ENCODE measurements around the gene MBD4.
"Not testable (repeated sequence)": the region's sequence is repeated elsewhere in the genome, so short reads cannot be mapped to it uniquely, and the experiment has no call there.

MBD4 gene

GRCh38 chr3:129439817-129440617, at the start of gene MBD4, which contains the start of gene IFT122:
TSS of gene MBD4 (minus strand) at chr3:129439948. CDS start at chr3:129439833, 115 bp downstream.
TSS of gene IFT122 (plus strand) at chr3:129440224. CDS start at chr3:129440331, 107 bp downstream.
- DNase-seq: peak; percentile 99

GRCh38 chr3:129489258-129489657, 49.5 kb upstream of the MBD4 start:
- not testable (repeated sequence) for DNase-seq

- not testable (repeated sequence) for DNase-seq
Measured at GRCh38 chr3:129487868-129488335, 48.2 kb upstream of the MBD4 start.

GRCh38 chr3:129487183-129487867, 47.6 kb upstream of the MBD4 start:
- no peak for DNase-seq

- no peak for DNase-seq
Measured at GRCh38 chr3:129486664-129487035, 46.9 kb upstream of the MBD4 start.

DNA sequence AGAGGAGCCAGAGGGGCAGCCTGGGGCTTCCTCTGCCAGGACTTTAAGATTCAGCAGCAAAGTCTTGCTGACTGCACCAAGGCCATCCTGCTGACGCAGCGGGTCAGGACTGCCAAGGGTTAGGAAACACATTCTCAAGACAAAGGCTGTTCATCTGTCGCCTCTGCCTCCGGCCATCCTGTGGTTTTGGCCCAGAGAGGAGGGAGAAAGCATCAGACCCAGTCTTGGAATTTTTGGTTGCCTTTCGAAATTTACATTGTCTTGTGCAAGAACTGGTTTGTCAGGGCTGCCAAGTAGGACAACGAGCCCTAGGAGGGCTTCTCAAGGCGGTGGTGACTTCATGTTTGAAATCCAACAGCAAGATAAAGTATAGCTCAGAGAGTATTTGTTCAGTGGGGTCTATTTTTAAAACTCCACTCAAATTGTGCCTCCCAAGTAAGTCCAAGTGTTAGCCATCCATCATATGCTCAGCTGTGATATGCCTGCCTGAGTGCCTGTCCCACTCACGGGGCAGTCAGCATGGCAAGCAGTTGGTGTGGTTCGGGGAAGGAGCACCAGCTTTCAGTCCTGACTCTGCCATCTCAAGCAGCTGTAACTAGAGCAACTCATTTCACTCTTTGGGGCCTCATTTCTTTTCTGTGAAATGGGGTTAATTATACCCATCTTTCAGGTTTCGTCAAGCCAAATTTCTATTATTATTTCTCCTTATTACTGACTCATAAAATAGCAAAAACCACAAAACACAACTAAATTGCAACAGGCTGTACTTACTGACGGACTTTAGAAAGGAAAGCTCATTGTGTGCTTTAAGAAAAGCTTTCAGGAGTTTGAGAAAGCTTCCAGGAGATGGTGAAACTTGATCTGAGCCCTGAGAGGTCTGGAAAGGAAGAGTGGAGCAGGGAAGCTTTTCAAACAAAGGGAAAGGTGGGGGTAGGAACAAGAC, 46.2 kb upstream of the MBD4 start:
- no peak for DNase-seq

- DNase-seq: not testable (repeated sequence)
Measured at GRCh38 chr3:129485146-129485545, 45.4 kb upstream of the MBD4 start.

GRCh38 chr3:129483870-129484269, 44.1 kb upstream of the MBD4 start:
- DNase-seq: no peak

DNA sequence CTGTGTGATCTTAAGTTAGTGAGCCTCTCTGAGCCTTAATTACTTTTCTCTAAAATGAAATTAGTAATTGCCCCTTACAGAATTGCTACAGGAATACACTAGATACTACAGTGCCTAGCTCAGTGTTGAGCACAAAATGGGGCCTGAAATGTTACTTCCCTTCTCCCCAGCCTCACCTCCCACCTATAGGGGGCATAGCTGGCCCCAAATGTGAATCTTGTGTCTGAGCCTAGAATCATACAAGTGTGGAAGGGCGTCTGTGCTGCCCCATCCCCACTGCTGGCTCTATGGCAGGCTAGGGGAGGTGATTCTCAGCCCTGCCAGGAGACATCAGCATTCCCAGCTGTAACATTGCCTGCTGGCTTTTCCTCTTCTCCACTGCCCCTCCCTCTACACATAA, 43.0 kb upstream of the MBD4 start:
- DNase-seq: no peak

DNA sequence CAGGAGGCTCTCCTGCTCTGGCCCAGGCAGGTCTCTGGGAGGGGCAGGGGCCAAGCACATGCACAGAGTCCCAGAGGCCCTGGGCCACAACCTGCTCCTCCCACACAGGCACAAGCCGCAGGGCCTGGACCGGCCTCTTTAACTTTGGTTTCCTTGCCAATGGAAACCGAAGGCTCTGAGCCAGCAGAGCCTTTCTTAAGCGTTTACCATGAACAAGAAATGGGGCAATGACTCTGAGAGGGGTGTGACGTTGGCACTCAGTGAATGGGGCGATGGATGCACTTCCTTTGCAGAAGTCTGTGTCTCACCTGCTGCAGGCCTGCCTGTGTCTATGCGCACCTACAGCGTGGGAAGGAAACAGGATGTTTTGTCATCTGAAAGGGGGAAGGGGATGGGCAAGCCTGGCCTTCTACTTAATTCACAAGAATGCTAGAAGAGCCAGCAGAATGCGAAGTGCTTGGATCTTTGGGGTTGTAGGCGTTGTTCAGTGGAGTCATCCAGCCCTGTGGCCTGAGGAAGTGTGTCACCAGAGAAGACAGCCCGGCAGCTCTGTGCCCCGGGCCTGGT, 42.1 kb upstream of the MBD4 start:
- peak; percentile 65 for DNase-seq

- not testable (repeated sequence) for DNase-seq
Measured at GRCh38 chr3:129481225-129481765, 41.5 kb upstream of the MBD4 start.

DNA sequence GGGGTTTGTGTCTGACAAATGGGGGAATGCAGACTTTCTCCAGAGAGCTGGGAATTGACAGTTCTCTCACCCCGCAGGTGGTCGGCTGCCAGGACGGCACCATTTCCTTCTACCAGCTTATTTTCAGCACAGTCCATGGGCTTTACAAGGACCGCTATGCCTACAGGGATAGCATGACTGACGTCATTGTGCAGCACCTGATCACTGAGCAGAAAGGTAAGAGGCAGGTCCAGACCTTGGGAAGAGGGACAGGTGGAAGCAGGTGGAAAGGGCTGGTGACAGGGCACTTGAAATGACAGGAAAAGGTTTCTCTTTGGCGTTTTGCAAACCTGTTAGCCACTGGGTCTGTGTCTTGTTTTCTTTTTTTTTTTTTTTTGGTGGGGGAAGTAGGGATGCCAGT, 36.8 kb upstream of the MBD4 start:
- DNase-seq: no peak

GRCh38 chr3:129475863-129476262, 36.1 kb upstream of the MBD4 start:
- no peak for DNase-seq

- DNase-seq: no peak
Measured at GRCh38 chr3:129474984-129475804, 35.4 kb upstream of the MBD4 start.

GRCh38 chr3:129473769-129474152, 34.0 kb upstream of the MBD4 start:
- DNase-seq: no peak

- DNase-seq: no peak
Measured at GRCh38 chr3:129473067-129473768, 33.5 kb upstream of the MBD4 start.

DNA sequence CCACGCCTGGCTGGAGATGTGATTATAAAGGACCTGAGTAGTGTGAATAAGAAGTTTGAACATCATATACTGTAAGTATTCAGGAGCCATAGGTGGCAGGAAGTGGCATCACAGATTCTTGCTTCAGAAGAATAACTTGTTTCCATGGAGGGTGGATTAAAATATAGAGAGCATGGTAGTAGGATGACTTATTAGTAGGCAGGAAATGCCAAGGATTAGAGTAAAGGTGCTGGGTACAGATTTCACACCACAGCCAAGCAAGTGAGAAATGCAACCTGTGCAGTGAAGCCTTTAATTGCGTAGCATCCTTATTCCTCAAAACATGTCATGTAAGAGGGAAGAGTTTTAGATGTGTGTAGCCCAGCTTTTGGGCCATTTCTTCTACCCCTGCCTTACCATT, 31.1 kb upstream of the MBD4 start:
- no peak for DNase-seq

- DNase-seq: no peak
Measured at GRCh38 chr3:129469026-129469425, 29.3 kb upstream of the MBD4 start.

DNA sequence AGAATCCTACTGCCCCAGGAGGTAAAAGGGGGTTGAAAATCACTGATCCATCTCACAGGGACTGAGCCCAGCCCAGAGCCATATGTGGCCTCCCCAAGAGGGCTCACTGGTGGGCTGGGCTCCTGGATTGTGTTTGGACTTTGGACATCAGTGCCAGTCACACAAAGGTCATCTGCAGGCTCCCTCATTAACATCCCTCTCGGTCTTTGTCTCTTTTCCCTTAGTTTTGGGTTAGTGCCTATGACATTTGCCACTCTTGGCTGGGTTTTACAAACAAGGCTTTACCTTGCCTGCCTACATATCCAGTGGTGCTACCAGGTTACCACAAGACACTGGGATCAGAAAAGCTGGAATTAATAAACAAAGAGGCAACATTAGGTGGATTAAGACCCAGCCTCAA, 28.2 kb upstream of the MBD4 start:
- no peak for DNase-seq

DNA sequence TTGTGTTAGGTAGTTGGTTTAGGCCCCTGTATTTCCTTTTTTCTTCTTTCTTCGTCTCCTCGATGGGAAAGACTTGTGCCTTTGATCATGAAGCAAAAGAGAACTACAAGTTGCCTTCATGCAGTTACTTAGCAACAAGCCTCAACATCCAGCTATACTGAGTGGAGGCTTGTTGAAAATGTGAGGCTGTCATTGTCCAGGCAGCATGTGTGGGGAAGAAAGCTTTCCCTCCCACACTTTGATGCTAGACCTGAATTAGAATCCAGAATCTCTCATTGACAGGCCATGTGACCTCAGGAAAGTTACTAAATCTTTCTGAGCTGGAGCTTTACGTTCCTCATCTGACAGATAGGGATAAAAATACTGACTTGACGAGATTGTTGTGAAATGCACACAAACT, 24.0 kb upstream of the MBD4 start:
- no peak for DNase-seq

GRCh38 chr3:129463094-129463493, 23.3 kb upstream of the MBD4 start:
- no peak for DNase-seq

Measured in CD4-positive, alpha-beta T cell treated with Interleukin-10 for 1 hour (primary cell).